A549 (cell line): ENCODE results near the gene TPO.

ENCODE experiments used
- CBX8 ChIP-seq: fragments of 200-600 bp; sonication (generic); IDR thresholded peaks from 2 replicates; pipeline ENCODE4 v1.6.1; 2016
- CHD2 ChIP-seq: fragments of 150-350 bp; IDR thresholded peaks from 2 replicates; pipeline ENCODE4 v1.6.1; 2014; ENCODE audit warnings: low read length; ENCODE audit not compliant: partially characterized antibody
- FOSL2 ChIP-seq, 2 experiments: fragments of 450-650 bp in 1 of 2; fragments of >200 bp in 1 of 2; sonication (Bioruptor Twin) in 1 of 2; formaldehyde crosslinking; IDR thresholded peaks; 2 replicates each; pipeline versions ENCODE4 v1.5.0 to v1.6.1; 2016 to 2020; ENCODE audit warnings: mild to moderate bottlenecking in 1 of 2, moderate library complexity in 1 of 2
- JUN ChIP-seq, 2 experiments: fragments of >200 bp; sonication (Bioruptor Twin); formaldehyde crosslinking; IDR thresholded peaks; 2 replicates in 1 of 2; 3 replicates in 1 of 2; pipeline ENCODE4 v1.6.1; 2016 to 2017
- MYC ChIP-seq: IDR thresholded peaks from 2 replicates; pipeline ENCODE4 v1.6.1; 2012; ENCODE audit warnings: mild to moderate bottlenecking, inconsistent platforms, low read length, improper control_type of control experiment, borderline replicate concordance
- POLR2A ChIP-seq: IDR thresholded peaks from 2 replicates; pipeline ENCODE4 v1.6.1; 2012; ENCODE audit warnings: mild to moderate bottlenecking, low read length
- RAD21 ChIP-seq, 2 experiments: fragments of >200 bp in 1 of 2; sonication (Bioruptor Twin) in 1 of 2; formaldehyde crosslinking in 1 of 2; IDR thresholded peaks in 1 of 2; conservative IDR thresholded peaks in 1 of 2; 2 replicates in 1 of 2; 3 replicates in 1 of 2; pipeline ENCODE4 v1.6.1; 2012 to 2018; ENCODE audit warnings: inconsistent platforms in 1 of 2
- TF ChIP-seq, protein P1 (sequence below): fragments of >200 bp; sonication (Bioruptor Twin); formaldehyde crosslinking; IDR thresholded peaks from 3 replicates; pipeline ENCODE4 v1.5.1; 2016

- TF ChIP-seq, protein P1, sequence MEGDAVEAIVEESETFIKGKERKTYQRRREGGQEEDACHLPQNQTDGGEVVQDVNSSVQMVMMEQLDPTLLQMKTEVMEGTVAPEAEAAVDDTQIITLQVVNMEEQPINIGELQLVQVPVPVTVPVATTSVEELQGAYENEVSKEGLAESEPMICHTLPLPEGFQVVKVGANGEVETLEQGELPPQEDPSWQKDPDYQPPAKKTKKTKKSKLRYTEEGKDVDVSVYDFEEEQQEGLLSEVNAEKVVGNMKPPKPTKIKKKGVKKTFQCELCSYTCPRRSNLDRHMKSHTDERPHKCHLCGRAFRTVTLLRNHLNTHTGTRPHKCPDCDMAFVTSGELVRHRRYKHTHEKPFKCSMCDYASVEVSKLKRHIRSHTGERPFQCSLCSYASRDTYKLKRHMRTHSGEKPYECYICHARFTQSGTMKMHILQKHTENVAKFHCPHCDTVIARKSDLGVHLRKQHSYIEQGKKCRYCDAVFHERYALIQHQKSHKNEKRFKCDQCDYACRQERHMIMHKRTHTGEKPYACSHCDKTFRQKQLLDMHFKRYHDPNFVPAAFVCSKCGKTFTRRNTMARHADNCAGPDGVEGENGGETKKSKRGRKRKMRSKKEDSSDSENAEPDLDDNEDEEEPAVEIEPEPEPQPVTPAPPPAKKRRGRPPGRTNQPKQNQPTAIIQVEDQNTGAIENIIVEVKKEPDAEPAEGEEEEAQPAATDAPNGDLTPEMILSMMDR = no peak
- TF ChIP-seq POLR2A = no peak
- TF ChIP-seq MYC = no peak
- no peak for TF ChIP-seq CHD2
- TF ChIP-seq CBX8 = no peak
- no peak for TF ChIP-seq FOSL2 (IDR thresholded peaks at IDR 0.05)
- TF ChIP-seq FOSL2 (CRISPR knock-in tag; IDR thresholded peaks at IDR 0.05) = no peak
- no peak for TF ChIP-seq JUN (IDR thresholded peaks at IDR 0.05)
- TF ChIP-seq RAD21 (conservative IDR thresholded peaks at IDR 0.05 in 1 of 2, IDR thresholded peaks at IDR 0.05 in 1 of 2) = no peak
Measured at GRCh38 chr2:1487758-1488157, 74.5 kb downstream of the TPO start.
